Measurements from ENCODE around the gene GNG5.
A peak's percentile ranks its signal among the peaks of the same experiment; 100 is the strongest.
"Not testable (repeated sequence)": the region's sequence is repeated elsewhere in the genome, so short reads cannot be mapped to it uniquely, and the experiment has no call there.

The GNG5 gene

DNA sequence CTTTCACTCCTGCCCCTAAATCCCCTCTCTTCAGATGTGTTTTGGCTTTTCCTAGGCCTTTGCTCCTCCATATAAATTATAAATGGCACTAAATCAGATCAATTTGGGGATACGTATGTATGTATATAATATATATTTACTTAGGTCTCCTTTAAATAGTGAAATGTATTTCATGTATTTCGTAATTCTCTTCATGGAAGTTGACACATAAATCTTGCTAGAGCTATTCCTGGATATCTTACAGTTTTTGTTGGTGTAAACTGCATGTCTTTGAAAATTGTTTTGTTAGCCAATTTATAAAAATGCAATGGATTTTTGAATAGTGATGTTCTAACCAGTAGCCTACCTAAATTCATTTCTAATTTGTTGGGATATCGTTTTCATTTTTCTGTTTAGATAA lies 18.3 kb downstream of the GNG5 start:
- no peak for DNase-seq (ENCODE audit: low read depth)

DNA sequence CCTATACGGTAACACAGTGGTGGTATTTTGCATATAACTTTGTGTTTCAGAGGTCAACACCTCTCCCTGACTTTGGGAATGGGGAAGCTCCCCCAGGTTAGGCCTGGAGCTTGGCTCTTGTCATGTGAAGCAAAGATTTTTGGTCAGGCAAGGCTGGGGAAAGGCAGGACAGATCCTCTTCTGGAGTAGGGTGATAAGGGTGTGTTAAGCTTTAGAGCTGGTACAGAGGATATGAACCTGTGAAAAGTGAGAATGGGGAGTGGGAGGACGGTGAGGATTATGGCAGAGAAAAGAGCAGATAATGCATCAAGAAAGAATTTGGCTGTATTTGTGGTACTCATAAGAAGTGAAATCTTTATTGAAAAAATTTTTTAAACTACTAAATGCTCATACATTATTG lies 25.1 kb downstream of the GNG5 start:
- no peak for DNase-seq (ENCODE audit: low read depth)

DNA sequence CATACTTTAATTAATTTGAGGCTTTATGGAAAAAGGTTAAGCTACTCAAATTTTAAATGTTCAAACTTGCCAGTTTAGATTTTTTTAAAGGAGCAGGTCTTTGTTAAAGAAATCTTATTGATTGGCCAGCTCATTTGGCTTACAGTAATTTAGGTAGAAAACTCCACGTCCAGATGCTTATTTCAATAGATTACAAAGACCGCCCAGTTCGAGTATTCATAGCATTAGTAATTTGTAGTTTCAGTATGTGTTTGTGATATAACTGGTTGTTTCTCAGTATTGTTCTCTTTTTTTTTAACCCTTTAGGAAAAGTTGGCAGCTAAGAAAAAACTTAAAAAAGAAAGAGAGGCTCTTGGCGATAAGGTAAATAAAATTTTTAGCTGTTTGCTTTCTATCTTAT lies 25.7 kb downstream of the GNG5 start:
- no peak for DNase-seq (ENCODE audit: low read depth)

DNA sequence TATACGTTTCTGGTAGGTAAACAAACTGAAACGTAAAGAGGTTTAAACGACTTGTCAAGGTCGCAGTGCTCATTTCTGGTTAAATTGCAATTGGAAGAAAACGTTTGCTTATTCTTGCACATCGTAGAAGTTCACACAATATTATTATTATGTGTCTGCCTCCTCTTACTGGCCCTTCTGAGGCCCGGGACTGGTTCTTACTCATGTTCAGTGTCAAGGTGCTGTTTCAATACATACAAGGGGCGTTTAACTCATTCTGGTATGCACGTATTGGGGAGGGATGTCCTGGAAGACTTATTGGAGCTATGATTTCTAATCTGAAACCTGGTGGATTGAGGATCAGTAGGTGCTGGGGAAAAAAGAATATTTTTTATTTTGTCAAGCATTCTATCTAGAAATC lies 26.4 kb downstream of the GNG5 start:
- DNase-seq (ENCODE audit: low read depth): no peak

DNA sequence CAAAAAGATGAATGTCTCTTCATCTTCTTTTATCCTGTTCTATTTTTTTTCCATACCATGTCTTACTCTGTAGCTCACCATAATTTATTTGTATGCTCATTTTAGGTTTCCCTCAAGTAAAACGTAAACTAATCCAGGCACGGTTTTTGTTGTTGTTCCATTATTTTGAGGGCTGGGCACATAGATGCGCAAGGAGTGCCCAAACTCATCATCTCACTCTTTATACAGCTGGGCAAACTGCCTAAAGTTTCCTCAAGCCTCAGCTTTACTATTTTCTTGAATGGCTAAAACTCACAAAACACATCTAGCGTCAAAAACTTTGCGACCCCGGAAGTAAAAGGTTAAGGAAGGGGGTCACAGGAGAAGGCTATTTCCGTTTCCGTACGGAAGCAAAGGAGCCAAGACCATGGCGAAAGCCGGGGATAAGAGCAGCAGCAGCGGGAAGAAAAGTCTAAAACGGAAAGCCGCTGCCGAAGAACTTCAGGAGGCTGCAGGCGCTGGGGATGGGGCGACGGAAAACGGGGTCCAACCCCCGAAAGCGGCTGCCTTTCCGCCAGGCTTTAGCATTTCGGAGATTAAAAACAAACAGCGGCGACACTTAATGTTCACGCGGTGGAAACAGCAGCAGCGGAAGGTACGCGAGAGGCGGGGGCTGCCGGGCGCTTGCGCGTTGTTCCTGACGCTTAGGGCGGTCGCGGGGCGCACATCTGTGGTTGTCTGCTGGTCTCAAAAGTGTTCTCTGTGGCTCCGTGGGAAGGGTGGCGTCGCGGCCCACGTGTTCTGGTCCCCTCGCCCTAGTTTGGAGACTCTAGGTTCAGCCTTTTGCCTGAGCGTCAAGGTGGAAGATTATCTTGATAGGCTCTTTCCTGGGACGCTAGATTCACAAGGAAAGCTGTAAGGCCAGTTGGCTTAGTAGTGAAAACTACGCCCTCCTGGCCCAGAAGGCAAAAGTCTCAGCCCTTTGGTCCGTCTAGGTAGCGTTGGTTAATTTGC lies 27.2 kb downstream of the GNG5 start, which contains the start of gene RPF1:
Gene RPF1 (plus strand): TSS at position 391 of the 993 bp plus-strand sequence. CDS start 16 bp downstream, at position 407.
- DNase-seq (ENCODE audit: low read depth): peak; percentile 62

DNA sequence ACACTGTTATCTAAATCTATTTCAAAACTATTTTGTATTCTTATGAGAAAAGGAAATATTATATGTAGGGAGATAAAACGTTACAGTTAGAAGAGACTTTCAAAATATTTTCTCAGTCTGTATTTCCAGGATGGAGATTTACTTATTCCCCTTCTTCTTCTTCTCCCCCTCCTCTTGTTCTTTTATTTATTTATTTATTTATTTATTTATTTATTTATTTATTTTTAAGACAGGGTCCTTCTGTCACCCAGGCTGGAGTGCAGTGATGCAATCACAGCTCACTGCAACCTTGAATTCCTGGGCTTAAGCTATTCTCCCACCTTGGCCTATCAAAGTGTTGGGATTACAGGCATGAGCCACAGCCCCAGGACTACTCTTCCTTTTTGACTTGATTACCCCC lies 30.2 kb downstream of the GNG5 start:
- no peak for DNase-seq (ENCODE audit: low read depth)

DNA sequence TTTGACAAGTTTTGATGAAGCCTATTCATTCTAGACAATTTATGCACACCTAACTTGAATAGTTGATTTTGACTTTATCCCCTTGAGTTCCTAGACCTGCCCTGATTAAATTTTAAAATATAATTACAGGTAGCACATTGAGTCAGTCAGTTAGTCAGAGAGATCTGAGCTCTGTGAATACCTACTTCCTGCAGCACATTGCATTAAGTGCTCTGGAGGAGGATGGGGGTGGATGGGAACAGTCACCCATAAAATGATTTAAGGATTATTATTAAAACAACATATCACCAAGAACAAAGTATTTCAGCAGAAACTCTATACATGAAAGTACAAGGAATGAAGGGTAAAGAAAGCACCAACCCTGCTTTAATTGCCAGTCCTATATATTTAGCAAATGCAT lies 39.1 kb downstream of the GNG5 start:
- no peak for DNase-seq (ENCODE audit: low read depth)

DNA sequence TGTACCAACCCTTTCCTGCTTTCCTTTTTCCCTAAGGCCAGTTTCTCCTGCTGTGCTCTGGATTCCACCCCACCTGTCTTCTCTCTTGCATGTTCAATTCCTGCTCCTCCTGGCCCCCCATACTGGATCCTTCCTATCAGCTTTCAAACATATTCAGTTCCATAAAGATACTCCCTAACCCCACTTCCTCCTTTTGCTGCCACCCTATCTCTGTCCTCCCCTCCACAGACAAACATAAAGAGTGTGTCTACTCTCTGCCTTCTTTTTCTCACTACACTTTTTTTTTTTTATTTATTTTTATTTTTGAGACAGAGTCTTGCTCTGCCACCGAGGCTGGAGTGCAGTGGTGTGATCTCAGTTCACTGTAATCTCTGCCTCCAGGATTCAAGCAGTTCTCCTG lies 44.3 kb downstream of the GNG5 start:
- DNase-seq (ENCODE audit: low read depth): no peak

DNA sequence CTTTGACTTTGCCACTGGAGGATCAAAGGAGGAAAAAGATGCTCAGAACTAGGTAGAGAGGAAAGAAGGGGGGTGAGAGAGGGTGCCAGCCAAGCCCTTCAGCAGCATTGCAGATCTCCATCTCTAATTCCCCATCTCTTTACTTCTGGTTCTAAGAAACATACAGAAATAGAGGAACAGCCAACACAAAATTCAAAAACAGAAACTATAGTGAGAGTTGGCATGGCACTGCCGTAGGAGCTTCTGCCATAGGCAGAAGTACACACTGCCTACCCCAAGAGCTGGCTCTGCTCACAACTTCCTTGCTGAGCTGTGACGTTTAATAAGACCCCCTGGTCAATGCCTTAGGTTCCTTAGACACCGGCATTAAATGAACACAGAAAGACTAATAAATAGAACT lies 53.9 kb downstream of the GNG5 start:
- DNase-seq (ENCODE audit: low read depth): no peak

DNA sequence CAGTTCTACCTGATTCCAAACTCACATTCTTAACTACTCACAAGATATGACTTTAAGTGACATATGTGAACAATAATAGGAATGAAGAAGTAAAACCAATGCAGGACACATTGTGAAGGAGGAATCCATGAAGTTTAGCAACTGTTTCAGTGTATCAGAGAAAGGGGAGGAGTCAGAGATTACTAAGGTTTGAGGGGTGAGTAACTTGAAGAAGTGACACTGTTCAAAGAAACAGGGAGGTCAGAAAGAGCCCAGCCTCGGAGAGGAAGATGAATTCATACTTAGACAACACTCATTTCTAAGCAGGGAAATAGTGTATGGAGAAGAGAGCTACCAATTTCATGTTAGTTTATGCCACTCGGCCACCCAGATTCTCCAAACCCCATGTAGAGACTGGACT lies 55.5 kb downstream of the GNG5 start:
- DNase-seq (ENCODE audit: low read depth): no peak

DNA sequence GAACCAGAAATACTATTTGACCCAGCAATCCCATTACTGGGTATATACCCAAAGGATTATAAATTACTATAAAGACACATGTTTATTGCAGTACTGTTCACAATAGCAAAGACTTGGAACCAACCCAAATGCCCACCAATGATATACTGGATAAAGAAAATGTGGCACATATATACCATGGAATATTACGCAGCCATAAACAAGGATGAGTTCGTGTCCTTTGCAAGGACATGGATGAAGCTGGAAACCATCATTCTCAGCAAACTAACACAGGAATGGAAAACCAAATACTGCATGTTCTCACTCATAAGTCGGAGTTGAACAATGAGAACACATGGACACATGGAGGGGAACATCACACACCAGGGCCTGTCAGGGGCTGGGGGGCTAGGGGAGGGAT lies 57.7 kb downstream of the GNG5 start:
- DNase-seq (ENCODE audit: low read depth): not testable (repeated sequence)
